Loucy (cell line): ENCODE data around the gene PKD2L2.

ENCODE experiments used
- H2AFZ ChIP-seq: fragments of 200-600 bp; sonication (generic); 2 replicates; pipeline ENCODE4 v1.6.0; 2016; ENCODE audit warnings: antibody characterized with exemption, mild to moderate bottlenecking, low read length, moderate library complexity
- H3F3A ChIP-seq: fragments of 200-600 bp; 2 replicates; pipeline ENCODE4 v1.6.0; 2016; ENCODE audit warnings: antibody characterized with exemption, low read depth, mild to moderate bottlenecking
- H3K27me3 ChIP-seq: fragments of 200-600 bp; sonication (generic); 2 replicates; pipeline ENCODE4 v1.6.1; 2014; ENCODE audit warnings: low read length, mild to moderate bottlenecking; ENCODE audit not compliant: insufficient read depth, poor library complexity, severe bottlenecking
- H3K36me3 ChIP-seq: fragments of 200-600 bp; sonication (generic); 2 replicates; pipeline ENCODE4 v1.6.1; 2016; ENCODE audit warnings: low read length; ENCODE audit not compliant: insufficient read depth
- H3K4me1 ChIP-seq: fragments of 200-600 bp; sonication (generic); 2 replicates; pipeline ENCODE4 v1.5.1; 2014; ENCODE audit warnings: low read length, mild to moderate bottlenecking; ENCODE audit not compliant: insufficient read depth, poor library complexity, severe bottlenecking
- H3K4me2 ChIP-seq: fragments of 200-600 bp; sonication (generic); 2 replicates; pipeline ENCODE4 v1.6.0; 2014; ENCODE audit warnings: antibody characterized with exemption, low read length, low read depth, mild to moderate bottlenecking; ENCODE audit not compliant: poor library complexity, severe bottlenecking
- H3K4me3 ChIP-seq: fragments of 200-600 bp; sonication (generic); 2 replicates; pipeline ENCODE4 v1.5.1; 2014; ENCODE audit warnings: low read length, mild to moderate bottlenecking, mixed read lengths; ENCODE audit not compliant: poor library complexity, severe bottlenecking
- H3K79me2 ChIP-seq: fragments of 200-600 bp; sonication (generic); 2 replicates; pipeline ENCODE4 v1.6.1; 2014; ENCODE audit warnings: low read length; ENCODE audit not compliant: insufficient read depth
- H3K9ac ChIP-seq: fragments of 200-600 bp; sonication (generic); 2 replicates; pipeline ENCODE4 v1.6.0; 2014; ENCODE audit warnings: mild to moderate bottlenecking, low read depth, low read length, moderate library complexity; ENCODE audit not compliant: poor library complexity, severe bottlenecking
- H3K9me2 ChIP-seq: fragments of 200-600 bp; sonication (generic); replicated peaks from 2 replicates; pipeline ENCODE4 v1.6.1; 2016; ENCODE audit warnings: low read depth, low read length, mixed read lengths
- H3K9me3 ChIP-seq: fragments of 200-600 bp; sonication (generic); 2 replicates; pipeline ENCODE4 v1.6.1; 2014; ENCODE audit warnings: mild to moderate bottlenecking, antibody characterized with exemption, low read length, low read depth; ENCODE audit not compliant: insufficient read depth
- H4K20me1 ChIP-seq: fragments of 200-600 bp; sonication (generic); 2 replicates; pipeline ENCODE4 v1.6.0; 2014; ENCODE audit warnings: antibody characterized with exemption, low read length, mild to moderate bottlenecking; ENCODE audit not compliant: insufficient read depth, poor library complexity, severe bottlenecking
- CTCF ChIP-seq: fragments of 200-600 bp; sonication (generic); conservative IDR thresholded peaks from 2 replicates; pipeline ENCODE4 v1.5.1; 2014; ENCODE audit warnings: mild to moderate bottlenecking, antibody characterized with exemption, low read length
- EZH2phosphoT487 ChIP-seq: fragments of 200-600 bp; IDR thresholded peaks from 2 replicates; pipeline ENCODE4 v1.6.1; 2018; ENCODE audit warnings: antibody characterized with exemption, mild to moderate bottlenecking, moderate library complexity, borderline replicate concordance

Gene PKD2L2

GRCh38 chr5:137901011-137901817 lies 12.0 kb downstream of the PKD2L2 start:
- TF ChIP-seq CTCF (no peak), EZH2phosphoT487 (no peak)

GRCh38 chr5:137902408-137903133 lies 13.3 kb downstream of the PKD2L2 start:
- Histone ChIP-seq H2AFZ (no peak overlapping the region), H3K9me2 (no peaks in the 10 kb centered on the region), H3K9me3 (no peaks in the 10 kb centered on the region), H4K20me1 (no peaks in the 10 kb centered on the region), H3K27me3 (no peaks in the 10 kb centered on the region), H3K9ac (no peak overlapping the region), H3K4me1 (peaks cover 3% of the 10 kb centered on the region), H3K4me2 (no peak overlapping the region), H3F3A (no peaks in the 10 kb centered on the region), H3K36me3 (no peaks in the 10 kb centered on the region), H3K4me3 (no peak overlapping the region), H3K79me2 (no peaks in the 10 kb centered on the region)
- TF ChIP-seq EZH2phosphoT487, result no peak
- TF ChIP-seq CTCF, result no peak

More at GRCh38 chr5:137901011-137901817, 12.0 kb downstream of the PKD2L2 start:
- Histone ChIP-seq H3K27me3 (no peaks in the 10 kb centered on the region), H3K9me3 (no peaks in the 10 kb centered on the region), H3K36me3 (no peaks in the 10 kb centered on the region), H3K9me2 (no peaks in the 10 kb centered on the region), H3K4me2 (peak overlapping the region; percentile 17), H3K4me1 (peaks cover 3% of the 10 kb centered on the region), H3F3A (no peaks in the 10 kb centered on the region), H2AFZ (peak overlapping the region; percentile 78), H3K79me2 (no peaks in the 10 kb centered on the region), H4K20me1 (no peaks in the 10 kb centered on the region), H3K9ac (no peak overlapping the region), H3K4me3 (no peak overlapping the region)

- no peak overlapping the region for H2AFZ ChIP-seq
- no peaks in the 10 kb centered on the region for H3K36me3 ChIP-seq
- H3K9me3 ChIP-seq, result 0 out of 2 replicates have a peak, but pooled peaks cover 4% of the 10 kb centered on the region
- H3K4me1 ChIP-seq, result no peaks in the 10 kb centered on the region
- no peak overlapping the region for H3K9ac ChIP-seq
- no peaks in the 10 kb centered on the region for H3K9me2 ChIP-seq
- no peak overlapping the region for H3K4me3 ChIP-seq
- TF ChIP-seq EZH2phosphoT487 (no peak), CTCF (no peak)
- H3F3A ChIP-seq, result no peaks in the 10 kb centered on the region
- no peaks in the 10 kb centered on the region for H3K79me2 ChIP-seq
- no peaks in the 10 kb centered on the region for H4K20me1 ChIP-seq
- H3K4me2 ChIP-seq, result no peak overlapping the region
- H3K27me3 ChIP-seq, result no peaks in the 10 kb centered on the region
Measured at GRCh38 chr5:137914758-137915157, 25.5 kb downstream of the PKD2L2 start.
